VCaP (cell line): ENCODE data around the gene CLDN20.
"Not testable (repeated sequence)": the region's sequence is repeated elsewhere in the genome, so short reads cannot be mapped to it uniquely, and the experiment has no call there.

ENCODE experiments used
- H3K27ac ChIP-seq: fragments of 450-650 bp; 2 replicates; pipeline ENCODE4 v1.5.1; 2017
- TF ChIP-seq, protein P1 (sequence below): fragments of 450-650 bp; conservative IDR thresholded peaks from 2 replicates; pipeline ENCODE4 v1.5.1; 2017; ENCODE audit warnings: mild to moderate bottlenecking, moderate library complexity

The CLDN20 gene

DNA sequence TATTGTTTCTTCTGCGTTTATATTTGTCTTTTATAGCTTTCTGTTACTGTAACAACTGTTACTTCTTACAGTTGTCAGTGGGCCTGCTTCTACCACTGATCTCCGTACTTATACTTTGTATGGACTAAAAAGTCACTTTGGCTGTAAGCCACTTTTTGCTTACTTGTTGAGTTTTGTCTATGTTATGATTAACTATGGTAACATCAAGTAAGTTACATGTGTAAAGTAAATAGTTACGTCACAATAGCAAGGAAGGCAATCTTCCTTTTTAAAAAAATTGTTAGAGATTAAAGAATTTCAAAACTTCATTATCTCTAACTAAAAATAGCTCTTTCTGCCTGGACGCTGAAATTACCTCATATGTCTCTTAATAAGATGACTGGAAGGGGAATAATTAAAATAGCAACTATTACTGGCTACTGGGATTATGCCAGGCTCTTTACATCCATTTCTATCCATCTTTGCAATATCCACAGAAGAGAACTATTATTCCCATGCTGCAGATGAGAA, 39.6 kb downstream of the CLDN20 start:
- H3K27ac ChIP-seq = no peak overlapping the region
- TF ChIP-seq, protein P1, sequence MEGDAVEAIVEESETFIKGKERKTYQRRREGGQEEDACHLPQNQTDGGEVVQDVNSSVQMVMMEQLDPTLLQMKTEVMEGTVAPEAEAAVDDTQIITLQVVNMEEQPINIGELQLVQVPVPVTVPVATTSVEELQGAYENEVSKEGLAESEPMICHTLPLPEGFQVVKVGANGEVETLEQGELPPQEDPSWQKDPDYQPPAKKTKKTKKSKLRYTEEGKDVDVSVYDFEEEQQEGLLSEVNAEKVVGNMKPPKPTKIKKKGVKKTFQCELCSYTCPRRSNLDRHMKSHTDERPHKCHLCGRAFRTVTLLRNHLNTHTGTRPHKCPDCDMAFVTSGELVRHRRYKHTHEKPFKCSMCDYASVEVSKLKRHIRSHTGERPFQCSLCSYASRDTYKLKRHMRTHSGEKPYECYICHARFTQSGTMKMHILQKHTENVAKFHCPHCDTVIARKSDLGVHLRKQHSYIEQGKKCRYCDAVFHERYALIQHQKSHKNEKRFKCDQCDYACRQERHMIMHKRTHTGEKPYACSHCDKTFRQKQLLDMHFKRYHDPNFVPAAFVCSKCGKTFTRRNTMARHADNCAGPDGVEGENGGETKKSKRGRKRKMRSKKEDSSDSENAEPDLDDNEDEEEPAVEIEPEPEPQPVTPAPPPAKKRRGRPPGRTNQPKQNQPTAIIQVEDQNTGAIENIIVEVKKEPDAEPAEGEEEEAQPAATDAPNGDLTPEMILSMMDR = no peak

DNA sequence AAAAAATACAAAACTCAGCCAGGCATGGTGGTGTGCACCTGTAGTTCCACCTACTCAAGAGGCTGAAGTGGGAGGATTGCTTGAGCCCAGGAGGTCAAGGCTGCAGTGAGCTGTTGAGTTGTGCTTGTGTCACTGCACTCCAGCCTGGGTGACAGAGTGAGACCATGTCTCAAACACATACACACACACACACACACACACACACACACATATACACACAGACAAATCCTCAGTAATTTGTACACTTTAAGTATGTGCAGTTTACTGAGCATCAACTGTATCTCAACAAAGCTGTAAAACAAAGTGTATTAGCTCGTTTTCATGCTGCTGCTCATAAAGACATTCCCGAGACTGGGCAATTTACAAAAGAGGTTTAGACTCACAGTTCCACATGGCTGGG, 43.1 kb downstream of the CLDN20 start:
- H3K27ac ChIP-seq = no peak overlapping the region
- TF ChIP-seq, protein P1 = no peak

DNA sequence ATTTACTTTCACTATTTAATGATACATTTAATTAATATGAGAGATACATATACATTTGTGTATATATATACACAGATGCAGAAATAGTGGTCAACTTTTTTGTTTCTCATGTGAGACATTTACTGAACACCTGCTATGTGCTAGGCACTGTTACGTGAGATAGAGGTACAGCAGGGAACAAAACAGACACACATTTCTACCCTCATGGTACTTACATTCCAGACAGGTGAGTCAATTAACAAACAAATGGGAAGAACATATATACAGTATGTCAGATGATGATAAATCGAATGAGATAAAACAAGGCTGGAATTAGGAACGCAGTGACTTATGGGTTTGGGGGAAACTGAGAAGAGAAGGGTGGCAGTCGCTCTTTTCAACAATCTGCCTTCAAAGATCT, 45.3 kb downstream of the CLDN20 start:
- TF ChIP-seq, protein P1 = no peak
- no peak overlapping the region for H3K27ac ChIP-seq

DNA sequence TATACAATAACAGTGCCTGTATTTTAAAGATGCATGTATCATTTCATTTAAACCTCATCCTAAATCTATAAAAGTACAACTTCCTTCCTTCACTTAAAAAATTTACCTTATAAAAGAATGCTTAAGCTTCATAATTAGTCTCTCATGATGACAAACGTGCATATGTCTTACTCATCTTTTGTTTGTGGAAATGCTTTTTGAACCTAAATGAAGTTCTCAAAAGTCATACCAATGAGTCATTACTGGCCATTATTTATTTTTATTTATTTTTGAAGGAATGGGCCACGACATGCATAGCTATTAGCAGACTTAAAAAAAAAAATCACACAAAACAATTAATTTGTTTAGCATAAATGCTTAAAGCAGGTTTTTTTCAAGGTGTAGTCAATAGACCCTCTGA, 46.8 kb downstream of the CLDN20 start:
- TF ChIP-seq, protein P1 = no peak
- peak overlapping the region; percentile 57 for H3K27ac ChIP-seq

DNA sequence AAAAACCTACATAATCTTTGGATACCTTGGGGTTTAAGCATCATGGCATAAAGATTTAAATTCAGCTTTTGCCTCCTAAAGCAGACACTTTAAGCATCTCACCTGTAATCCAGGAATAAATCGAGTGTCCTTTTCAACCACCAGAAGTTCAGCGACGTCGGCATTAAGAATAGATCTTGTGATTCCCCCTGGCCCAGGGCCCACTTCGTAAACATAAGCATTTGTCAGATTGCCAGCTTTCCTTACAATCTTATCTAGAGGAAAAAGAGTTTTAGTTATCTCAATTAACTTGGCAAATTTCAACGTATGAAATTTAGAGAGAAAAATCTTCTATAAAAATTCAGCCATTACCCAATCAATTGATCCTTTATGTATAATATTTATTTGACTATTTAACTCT, 47.3 kb downstream of the CLDN20 start:
- TF ChIP-seq, protein P1 = no peak
- H3K27ac ChIP-seq = peak overlapping the region; percentile 57

DNA sequence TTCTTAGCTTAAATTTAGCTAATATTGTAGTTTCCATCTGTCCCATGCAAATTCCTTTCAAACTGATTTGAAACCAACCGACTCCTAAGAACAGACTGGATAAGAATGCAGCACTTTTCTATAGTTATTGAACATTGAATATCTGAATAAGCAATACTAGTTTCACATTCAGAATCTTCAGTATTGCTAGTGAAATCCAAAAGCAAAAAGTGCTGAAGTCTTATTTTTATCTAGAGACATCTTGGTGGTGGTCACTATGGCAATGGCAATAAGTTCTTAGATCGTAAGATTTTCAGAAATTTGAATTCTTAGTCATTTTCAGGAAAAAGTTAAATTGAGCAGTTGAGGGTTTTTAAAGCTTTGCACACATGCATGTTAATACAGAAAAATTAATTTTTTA, 47.8 kb downstream of the CLDN20 start:
- TF ChIP-seq, protein P1 = no peak
- no peak overlapping the region for H3K27ac ChIP-seq

DNA sequence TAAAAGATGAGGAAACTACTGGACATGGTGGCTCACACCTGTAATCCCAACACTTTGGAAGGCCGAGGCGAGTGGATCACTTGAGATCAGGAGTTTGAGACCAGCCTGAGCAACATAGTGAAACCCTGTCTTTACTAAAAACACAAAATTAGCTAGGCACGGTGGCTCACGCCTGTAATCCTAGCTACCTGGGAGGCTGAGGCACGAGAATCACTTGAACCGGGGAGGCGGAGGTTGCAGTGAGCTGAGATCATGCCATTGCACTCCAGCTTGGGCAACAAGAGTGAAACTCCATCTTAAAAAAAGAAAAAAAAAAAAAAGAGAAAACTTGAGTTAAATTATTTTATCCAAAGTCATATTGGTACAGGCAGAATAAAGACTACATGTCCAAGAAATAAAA, 49.1 kb downstream of the CLDN20 start:
- H3K27ac ChIP-seq = not testable (repeated sequence)

DNA sequence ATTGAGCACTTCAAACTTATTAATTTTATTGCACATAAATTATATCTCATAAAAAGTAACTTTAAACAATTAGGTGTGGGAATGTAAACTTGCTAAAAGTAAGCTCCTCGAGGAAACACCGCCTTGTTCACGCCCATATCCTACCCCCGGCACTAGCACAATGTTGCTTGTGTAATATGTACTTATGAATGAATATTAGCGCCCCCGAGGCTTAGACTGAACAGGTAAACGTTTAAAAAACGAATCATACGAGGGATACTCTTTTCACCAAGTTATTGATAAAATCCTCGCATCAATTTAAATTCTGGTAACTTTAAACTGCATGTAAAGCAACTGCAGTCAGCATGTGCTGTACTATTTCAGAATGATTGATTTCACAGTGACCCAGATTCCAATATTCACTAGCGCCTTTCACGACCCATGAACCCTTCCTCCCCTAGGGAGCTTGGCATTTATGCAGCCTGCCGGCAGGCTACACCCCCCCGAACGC, 49.8 kb downstream of the CLDN20 start:
- TF ChIP-seq, protein P1 = no peak
- H3K27ac ChIP-seq = peak overlapping the region; percentile 86
